Measurements from ENCODE around the gene KCNH1.

KCNH1 gene

DNA sequence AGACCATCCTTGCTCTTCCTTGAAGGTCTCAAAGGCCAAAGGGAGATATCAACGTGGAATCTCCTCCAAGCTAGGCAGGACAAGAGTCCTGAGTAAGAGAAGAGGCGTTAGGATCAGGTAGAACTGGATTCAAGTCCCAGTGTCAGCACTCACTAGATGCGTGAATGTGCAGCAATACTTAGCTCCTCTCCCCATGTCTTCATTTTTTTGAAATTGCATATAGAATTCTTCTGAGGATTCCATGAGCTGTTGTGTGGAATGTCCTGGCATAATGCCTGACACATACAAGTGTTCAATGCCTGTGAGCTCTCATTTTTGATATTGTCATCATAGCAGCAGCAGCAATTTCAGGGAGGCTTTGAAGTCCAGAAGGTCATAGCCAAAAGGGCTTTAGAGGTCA lies 333.2 kb downstream of the KCNH1 start:
- no peak for DNase-seq (ENCODE audit: low spot score)

DNA sequence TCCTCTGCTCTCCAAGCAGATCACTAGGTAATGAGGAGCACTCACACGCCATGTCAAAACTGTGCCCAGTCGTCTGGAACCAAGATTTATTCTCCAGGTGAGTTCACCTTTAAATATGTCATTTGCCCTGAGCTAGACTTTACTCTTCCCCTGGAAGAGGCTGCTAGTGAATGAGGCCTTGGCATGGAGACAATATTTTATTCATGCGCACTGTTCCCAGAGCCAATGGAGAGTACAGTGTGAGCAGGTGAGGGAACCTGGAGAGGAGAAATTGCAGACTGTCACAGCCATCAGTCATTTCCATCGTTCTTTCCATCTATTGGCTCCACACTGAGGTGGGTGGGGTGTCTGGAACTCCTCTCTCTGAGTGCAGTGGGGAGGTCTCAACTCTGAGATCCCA lies 333.6 kb downstream of the KCNH1 start:
- DNase-seq (ENCODE audit: low spot score) = no peak

DNA sequence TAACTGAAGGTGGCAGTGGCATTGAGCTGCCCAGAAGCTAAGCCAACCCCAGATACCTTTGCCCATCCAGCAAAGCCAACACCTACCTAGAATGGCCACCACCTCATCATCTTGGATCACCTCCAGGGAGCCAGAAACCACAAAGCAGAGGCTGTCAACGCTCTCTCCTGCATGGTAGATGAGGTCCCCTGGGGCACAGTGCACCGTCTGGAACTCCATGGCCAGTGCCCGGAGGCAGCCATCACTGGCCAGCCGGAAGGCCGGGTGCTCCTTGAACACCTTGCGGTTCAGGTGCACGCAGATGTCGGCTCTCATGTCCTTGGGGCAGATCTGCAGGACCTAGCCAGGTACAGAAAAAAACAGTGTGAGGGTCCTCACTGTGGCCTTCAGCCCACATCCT lies 336.5 kb downstream of the KCNH1 start:
- no peak for DNase-seq (ENCODE audit: low spot score)

DNA sequence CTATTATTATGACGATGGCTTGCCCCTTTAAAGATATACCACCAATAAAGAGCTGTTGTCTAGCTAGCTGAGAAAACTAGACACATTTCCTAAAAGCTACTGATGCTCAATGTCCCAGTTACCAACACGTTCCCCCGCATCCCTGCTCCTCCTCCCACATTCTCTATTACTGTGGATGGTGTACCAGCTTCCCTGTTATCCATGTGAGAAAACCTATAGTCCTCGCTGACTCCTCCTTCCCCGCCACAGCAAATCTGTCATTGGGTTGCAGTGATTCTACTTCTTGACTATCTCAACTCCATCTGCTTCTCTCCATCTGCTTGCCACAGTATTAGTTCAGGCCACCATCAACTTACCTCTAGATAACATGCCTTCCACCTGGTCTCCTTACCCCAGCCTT lies 337.5 kb downstream of the KCNH1 start:
- no peak for DNase-seq (ENCODE audit: low spot score)

DNA sequence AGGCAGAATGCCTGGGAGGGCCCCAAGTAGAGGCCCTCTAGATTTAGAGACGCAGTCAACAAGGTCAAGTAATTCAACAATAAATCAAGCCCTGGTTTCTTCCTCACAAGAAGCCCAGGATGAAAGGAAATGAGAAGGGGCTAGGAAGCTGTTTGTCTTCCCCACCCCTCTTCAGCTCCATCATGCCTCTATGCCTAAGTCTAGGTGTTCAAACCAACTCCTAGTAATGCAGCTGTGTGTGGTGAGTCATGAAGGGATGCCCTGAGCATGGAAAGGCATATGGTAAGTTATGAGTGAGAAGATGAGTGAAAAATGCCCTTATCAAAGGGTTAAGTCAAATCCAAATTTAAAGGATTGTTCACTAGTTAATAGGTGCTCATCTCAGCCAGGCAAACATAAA lies 339.5 kb downstream of the KCNH1 start:
- no peak for DNase-seq (ENCODE audit: low spot score)

DNA sequence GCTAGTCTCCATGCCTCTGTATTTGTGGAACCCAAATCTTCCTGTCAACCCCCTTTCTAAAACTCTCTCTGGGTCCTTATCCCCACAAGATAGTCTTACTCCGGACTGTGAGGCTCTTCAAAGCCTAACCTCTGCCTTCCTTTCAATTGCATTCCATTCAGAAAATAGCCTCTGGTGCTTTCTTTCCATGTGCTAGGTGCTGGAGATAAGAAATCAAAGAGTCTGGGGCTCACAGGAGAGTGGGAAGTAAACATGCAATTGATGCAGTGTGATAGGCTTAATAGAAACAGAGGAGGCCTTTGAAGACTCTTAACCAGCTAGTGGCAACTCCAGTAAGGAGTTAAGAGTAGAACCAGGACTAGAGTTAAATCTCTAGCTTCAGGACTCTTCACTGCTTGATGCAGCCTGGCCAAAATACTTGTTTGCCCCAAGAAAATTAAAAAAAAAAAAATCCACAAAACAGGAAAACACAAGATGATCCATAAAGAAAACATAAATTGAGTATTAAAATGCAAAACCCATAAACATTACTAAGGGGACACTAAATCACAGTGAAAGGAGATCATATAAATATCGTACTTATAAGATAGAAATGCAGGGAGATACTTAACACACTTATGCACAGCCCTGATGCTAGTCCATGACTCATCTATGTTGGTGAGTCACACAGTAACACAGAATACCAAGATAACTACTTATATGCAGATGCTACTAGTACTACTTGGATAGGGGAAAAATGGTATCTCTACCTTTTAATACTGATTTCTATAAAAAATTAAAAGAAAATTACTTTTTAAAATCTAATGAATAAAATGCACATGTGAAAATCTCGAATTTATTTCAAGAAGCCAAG lies 341.5 kb downstream of the KCNH1 start:
- DNase-seq (ENCODE audit: low spot score) = no peak

DNA sequence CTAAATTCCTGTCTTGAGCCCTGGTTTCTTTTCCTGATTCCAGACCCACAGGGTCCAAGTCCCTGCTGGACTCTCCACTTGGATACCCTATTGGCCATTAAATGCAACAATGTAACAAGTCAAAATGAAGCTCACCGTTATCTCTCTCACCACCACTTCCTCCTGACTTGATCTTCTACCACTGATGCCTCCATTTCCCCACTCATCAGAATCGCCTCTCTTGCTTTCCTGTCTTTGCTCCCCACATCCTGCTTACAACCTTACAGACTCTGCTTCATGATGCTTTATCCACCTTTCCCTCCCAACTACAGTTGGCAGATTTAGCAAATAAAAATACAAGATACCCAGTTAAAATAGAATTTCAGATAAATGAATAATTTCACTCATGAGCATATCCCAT lies 343.8 kb downstream of the KCNH1 start:
- no peak for DNase-seq (ENCODE audit: low spot score)

DNA sequence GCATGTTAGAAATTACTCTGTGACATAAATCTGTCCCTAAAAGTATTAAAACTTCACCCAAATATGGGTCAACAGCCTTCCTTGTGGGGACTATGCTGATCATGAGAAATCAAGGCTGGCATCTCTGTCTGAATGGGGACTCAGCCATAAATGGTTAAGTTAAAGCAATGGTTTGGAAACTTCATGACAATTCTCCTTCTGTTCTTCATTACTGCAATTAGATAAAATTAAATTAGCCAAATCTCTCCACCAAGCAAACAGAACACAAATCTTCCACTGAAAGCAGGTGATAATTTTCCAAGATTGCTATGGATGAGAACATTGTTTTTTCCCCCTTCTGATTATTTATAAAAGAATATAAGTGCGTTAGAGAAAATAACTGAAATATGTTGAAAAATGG lies 346.1 kb downstream of the KCNH1 start:
- DNase-seq (ENCODE audit: low spot score) = no peak

DNA sequence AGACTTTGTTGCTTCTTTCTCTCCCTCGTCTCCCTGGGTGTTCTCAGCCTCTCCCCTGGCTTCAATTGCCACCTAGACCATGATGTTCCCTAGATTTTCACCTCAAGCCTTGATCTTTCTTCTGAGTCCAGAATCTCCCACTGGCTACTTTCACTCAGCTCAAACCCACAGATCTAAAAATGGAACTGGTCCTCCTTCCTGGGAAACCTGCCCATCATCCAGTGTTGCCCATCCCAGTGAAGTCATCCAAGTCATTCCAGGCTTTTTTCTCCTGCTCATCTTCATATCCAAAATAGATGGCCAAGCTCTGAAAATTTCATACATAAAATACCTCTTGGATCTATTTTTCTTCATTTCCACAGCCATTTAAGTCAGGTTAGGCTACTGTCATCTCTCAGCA lies 347.4 kb downstream of the KCNH1 start:
- DNase-seq (ENCODE audit: low spot score) = no peak

DNA sequence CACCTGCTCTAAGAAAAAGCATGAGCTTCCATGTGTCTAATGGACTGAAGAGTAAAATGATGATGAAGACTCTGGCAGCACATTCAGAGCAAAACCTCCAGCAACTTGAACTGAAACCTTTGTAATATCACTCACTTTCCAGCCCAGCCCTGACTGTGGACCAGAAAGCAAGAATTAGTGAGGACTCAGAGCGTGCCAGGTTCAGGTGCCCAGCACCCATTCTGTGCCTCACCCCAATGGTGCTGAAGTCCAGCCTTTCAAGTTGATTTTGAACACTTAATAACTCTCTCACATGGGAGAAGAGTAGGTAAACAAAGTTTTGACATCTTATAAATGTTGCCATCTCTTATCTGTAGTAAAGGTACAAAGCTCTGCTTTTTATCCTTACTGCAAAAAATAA lies 350.0 kb downstream of the KCNH1 start:
- no peak for DNase-seq (ENCODE audit: low spot score)

DNA sequence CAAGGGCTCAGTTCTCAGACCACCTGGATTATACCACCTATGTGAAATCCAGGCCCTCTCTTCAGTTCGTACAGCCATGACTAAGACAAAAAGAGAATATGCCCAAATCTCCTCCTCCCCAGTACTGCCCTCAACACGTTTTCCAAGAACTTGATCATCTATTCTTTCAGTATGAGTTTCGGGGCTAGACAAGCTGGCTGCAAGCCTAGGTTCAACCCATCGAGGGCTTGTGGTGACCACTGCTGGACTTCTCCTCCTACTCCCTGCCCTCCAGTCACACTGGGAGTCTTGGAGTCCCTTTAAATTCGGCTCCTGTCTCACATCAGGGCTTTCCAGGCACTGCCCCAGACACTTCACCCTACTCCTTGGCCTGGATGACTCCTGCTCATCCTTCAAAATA lies 352.3 kb downstream of the KCNH1 start:
- no peak for DNase-seq (ENCODE audit: low spot score)

DNA sequence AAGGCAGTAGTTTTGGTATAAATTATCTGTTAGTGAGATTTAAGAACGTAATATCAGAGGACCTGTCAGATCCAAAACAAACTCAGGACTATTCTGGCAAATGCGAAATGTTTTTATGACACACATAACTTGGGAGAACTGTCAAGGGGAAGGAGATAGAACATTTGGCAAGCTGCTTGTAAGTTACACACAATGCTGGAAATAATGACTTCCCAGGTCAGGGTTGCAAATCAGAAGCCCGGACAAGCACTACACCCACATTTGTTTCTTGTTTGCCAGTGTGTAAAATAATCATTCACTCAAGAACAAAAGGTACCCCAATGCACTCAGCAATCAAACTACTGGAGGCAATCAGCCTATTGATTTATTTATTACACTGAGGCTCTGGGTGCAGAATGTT lies 354.7 kb downstream of the KCNH1 start:
- no peak for DNase-seq (ENCODE audit: low spot score)

DNA sequence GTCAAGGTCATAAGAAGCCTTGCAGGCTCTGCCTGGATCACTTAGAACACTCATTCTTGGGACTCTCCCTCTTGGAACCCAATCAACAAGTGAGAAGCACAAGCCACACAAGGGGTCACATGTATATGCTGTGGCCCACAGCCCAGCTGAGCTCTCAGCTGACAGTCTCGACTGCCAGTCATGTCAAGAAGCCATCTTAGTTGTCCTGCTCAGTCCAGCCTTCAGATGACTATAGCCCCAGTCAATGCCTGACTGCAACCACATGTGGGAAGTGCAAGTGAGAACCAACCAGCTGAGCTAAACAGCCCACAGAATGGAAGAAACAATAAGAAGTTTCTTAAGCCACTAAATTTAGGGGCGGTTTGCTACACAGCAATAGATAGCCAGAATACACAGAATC lies 356.0 kb downstream of the KCNH1 start:
- DNase-seq (ENCODE audit: low spot score) = no peak

DNA sequence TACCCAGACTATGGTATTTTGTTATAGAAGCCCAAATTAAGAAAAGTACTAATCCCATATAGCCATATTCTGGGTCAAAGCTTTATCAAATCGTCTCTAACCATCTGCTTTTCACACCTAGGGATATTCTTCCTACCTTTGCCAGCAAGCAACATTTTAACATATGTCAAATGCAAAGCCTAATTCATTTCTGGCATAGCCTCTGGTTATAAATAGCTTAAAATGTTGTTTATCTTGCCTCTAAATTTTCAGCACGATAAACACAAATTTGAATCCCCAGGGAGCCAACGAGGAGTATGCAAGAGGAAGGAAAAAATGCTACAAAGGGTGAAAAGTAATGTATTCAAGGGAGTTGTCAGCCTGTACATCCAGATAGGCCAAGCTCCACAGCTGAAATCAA lies 357.2 kb downstream of the KCNH1 start:
- DNase-seq (ENCODE audit: low spot score) = no peak

DNA sequence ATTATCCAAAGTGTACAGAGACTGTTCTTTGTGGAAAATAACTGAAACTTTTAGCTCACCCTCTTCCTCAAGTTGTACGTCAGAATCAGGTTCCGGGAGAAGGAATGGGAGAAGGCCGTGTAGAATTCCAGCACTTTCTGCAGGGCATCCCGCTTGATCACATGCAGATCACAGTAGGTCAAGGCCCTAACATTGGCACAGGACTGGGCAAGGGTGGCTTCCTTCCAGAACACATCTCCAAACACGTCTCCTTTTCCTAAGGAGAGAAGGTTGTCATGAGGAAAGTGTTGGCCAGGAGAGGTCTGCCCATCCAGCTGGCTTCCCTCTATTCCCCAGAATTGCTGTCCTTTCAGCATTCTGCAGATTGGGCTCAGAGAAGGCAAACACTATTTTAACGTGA lies 358.7 kb downstream of the KCNH1 start:
- DNase-seq (ENCODE audit: low spot score) = no peak

DNA sequence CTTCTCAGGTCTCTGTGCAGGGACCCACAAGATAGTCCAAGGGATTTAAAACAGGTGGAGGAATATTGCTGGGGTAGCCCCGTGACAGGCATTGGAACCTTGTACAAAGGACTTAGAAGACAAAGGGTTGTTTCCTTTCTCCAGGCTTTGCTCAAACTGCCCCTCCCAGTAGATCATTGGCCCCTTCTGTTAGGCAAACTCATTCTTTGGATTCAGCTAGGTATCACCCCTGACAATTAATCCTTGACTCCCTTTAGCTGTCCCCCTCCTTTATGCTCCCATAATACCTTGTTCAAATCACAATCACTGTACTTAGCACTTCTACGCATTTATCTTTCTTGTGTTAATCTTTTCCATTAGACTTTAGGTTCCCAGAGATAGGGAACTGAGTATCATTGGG lies 360.5 kb downstream of the KCNH1 start:
- no peak for DNase-seq (ENCODE audit: low spot score)

DNA sequence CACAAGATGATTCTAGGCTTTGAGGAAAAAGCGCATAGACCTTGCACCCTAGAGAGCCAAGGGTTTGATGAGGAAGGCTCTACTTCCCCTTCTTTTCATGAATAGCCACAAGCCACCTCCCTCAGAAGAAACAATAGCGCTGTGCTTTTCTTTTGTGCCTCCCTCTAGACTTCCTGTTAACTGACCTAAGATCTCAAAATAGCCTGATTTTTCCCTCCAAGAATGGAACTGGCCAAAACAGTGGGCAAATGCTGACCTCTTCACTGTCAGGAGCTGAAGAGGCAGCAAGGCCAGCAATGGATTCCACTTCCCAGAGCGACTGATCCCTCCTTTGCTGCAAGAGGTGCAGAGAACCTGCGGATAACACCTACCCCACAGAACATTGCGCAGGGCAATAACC lies 362.8 kb downstream of the KCNH1 start:
- no peak for DNase-seq (ENCODE audit: low spot score)

DNA sequence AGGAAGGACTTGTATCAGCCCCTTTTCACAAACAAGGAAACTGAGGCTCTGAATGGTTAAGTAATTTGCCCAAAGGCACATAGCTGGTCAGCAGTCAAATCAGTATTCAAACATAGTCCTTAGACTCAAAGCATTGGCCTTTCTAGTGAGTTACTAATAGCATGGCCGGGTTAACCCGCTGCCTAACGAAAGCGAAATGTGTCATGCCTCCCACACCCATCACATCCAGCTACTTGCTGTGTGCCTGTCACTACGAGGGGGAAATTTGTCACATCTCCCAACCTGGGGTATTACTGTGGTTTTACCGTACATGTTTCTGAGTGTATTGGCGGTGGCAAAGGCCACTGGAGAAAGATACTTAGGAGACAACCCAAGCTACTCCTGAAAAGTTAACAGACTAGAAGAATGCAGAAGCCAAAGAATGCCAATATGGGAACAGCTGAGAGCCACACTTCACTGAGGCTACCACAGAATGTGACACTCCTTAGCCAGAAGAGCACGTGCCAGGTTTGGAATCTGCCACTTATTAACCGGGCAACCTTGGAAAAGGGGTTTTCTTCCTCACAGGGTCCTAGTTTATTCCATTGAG lies 363.5 kb downstream of the KCNH1 start:
- no peak for DNase-seq (ENCODE audit: low spot score)

DNA sequence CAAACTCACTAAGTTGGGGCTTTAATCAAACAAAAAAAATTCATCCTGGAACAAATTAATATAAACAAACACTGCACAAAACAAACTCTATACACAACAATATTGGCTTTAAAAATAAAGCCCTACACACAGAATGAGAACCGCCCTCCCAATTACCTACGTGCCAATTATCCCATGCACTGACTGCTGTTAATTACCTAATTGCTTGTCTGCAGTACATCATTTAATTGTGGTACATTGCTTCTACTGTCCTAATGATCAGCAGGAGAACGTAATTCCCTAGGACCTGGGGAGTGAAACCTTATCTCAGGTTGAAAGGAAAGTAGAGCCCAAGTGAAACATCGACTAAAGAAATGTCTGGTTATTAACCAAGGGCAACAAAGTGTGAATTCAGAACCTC lies 364.5 kb downstream of the KCNH1 start:
- no peak for DNase-seq (ENCODE audit: low spot score)

DNA sequence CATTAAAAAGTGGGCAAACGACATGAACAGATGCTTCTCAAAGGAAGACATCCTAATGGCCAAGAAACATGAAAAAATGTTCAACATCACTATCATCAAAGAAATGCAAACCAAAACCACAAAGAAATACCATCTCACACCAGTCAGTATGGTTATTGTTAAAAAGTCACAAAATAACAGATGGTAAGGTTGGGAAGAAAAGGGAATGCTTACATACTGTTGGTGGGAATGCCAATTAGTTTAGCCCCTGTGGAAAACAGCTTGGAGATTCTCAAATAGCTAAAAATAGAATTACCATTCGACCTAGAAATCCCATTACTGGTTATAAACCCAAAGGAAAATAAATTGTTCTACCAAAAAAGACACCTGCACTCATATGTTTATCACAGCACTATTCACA lies 369.4 kb downstream of the KCNH1 start:
- DNase-seq (ENCODE audit: low spot score) = no peak

DNA sequence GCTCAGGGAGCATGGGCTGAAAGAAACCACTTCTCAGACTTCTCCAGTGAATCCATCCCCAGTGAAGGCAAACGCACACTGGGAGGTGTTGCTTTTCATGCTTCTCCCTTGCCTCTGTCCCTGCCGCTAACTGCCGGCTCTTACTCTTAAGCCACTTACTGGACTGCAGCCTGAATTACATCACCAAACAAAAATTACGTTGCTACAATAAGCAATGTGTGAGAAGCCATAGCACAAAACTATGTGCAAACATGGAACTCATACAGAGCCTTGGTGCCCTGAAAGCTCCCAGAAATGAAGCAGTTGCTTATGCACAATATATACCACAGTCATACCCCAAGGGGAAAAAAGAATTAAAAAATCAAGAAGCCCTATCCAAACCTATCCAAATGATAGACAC lies 375.2 kb downstream of the KCNH1 start:
- DNase-seq (ENCODE audit: low spot score) = no peak

DNA sequence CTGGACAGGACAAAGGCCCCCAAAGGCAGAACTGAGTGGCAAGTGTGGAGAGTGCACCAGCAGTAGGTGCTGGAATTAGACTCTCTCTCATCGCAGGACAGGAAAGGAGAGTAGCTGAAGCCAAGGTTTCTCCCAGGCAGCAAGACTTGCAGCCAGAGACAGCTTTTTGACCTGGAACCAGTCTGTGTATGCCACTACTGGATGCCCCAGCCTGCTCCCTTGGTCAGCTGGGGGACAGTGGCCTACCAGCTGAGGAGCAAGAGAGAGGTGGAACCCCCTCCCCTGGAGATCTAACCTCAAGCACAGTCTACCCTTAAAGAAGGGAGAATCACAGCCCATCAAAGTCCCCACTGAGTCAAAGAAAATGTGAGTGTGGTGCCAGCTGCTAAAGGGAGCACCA lies 375.7 kb downstream of the KCNH1 start:
- no peak for DNase-seq (ENCODE audit: low spot score)

DNA sequence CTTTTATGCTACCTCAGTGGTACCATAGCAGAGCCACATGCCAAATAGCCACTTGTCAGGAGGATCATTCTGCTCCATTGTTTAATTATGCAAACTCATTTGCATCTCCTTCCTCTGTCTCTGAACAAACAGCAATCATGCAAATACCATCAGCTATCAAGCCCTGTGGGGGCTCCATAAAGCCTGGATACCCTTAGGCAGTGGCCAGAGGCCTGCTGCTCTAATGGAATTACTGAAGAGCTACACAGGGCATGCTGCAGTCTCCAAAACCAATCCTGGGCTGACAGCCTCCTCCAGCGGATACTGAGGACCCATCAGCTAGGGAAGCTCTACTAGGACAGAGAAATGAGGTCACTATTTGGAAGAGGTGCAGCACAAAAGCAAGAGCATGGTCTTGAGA lies 376.3 kb downstream of the KCNH1 start:
- DNase-seq (ENCODE audit: low spot score) = no peak

DNA sequence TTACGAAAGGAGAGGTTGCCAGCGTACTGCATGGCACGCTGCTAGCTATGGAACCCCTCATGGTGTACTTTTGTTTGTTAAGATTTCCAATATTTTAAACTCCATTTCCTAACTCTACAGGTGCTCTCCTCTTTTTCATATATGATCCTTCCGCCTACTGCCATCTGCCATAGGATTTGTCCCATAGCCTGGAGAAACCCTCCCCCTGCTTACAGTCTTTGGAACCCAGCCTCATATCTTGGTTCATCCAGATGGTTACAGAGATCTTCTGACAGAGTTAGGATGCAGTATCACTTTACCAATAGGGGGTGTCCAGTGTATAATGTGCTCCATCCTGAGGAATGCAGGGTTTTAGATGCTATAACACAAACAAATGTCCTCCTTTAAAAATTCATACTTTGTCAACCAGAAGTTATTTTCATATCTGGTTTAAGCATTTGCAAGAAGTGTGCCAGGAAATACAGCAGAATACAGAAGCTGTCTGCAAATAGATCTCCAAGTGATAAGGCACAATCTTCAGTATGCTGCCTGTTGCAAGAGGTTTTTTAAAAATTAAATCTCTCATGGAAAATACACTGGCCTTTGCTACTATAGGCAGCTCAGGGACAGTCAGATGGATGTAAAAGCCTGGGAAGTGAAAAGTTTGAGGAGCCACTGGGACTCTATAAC lies 377.8 kb downstream of the KCNH1 start:
- no peak for DNase-seq (ENCODE audit: low spot score)

All from HuH-7.5 (cell line).